Jurkat, Clone E6-1 (cell line): ENCODE data around the gene PTPN11. TPM values are rescaled to one million over a fixed set of nuclear protein-coding genes. Genes with fewer than 3 reads are reported as not detected.
"Not testable (repeated sequence)": the region's sequence is repeated elsewhere in the genome, so short reads cannot be mapped to it uniquely, and the experiment has no call there.

ENCODE experiments used
- DNase-seq: peaks from one replicate; pipeline ENCODE4 v3.0.0-alpha.2; 2011; ENCODE audit warnings: low read depth, low spot score
- H3K4me3 ChIP-seq: 2 replicates; pipeline ENCODE4 v1.5.1; 2011; ENCODE audit warnings: mild to moderate bottlenecking, low read length, control low read depth, moderate library complexity
- polyA plus RNA-seq: library from polyadenylated mRNA; unstranded; fragments of >200 nt; gene quantifications from one replicate; pipeline ENCODE4 v1.2.1, GENCODE V29; 2012; ENCODE audit warnings: missing spikeins; ENCODE audit not compliant: insufficient read length, insufficient read depth

Gene PTPN11
- 55.4 TPM for polyA plus RNA-seq

DNA sequence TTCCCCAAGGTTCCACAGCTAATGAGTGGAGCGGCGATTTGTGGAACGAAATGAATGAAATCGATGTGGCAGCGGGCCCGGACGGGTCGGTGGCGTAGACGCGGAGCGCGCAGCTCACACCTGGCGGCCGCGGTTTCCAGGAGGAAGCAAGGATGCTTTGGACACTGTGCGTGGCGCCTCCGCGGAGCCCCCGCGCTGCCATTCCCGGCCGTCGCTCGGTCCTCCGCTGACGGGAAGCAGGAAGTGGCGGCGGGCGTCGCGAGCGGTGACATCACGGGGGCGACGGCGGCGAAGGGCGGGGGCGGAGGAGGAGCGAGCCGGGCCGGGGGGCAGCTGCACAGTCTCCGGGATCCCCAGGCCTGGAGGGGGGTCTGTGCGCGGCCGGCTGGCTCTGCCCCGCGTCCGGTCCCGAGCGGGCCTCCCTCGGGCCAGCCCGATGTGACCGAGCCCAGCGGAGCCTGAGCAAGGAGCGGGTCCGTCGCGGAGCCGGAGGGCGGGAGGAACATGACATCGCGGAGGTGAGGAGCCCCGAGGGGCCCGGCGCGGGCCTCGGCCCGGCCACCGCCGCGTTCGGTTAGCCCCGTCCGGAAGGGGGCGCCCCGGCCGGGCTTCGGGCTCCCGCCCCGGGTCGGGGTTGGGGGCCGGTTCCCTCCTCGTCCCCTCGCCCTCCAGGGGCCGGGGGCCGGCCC is at the start of gene PTPN11:
Gene PTPN11 (plus strand): TSS at position 340 of the 689 bp plus-strand sequence. CDS start 165 bp downstream, at position 505.
- DNase-seq: peak; percentile 57
- H3K4me3 ChIP-seq: peak within 1 kb of the TSS; percentile 93

DNA sequence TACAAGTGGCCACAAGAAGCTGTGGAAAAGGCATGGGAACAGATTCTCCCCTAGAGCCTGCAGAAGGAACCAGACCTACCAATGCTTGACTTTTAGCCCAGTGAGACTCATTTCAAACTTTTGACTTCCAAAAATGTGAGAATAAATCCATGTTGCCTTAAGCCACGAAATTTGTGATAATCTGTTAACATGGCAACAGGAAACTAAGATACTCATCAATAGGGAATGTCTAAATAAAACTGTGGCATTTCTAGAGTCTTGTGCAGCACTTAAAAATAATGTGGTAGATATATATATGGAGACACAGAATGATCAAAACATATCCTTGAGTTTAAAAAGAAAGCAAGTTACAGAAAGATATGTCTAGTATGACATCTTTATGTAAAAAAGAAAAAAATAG is 48.5 kb upstream of the PTPN11 start:
- DNase-seq: no peak
- no peak overlapping the region for H3K4me3 ChIP-seq

DNA sequence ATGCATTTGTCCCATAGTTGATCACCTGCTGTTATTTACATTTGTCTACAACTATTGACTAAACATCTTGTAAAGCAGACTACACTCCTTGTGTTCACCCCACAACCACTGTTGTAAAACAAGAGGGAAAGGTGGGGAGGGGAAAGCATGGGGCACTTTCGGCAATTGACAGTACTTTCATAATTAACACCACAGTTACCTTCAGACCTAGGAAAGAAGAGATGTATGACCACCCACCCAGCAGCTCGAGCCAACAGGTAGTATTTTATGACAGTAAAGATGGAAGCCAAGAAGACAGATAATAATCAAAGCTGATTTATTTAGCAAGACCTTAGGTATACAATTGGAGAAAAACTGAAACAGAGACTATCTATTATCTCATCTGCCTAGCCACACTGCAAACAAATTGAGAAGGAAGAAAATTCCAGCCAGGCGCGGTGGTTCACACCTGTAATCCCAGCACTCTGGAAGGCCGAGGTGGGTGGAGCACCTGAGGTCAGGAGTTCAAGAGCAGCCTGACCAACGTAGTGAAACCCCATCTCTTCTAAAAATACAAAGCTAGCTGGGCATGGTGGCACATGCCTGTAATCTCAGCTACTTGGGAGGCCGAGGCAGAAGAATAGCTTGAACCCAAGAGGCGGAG is 47.8 kb upstream of the PTPN11 start:
- no peak overlapping the region for H3K4me3 ChIP-seq
- no peak for DNase-seq

DNA sequence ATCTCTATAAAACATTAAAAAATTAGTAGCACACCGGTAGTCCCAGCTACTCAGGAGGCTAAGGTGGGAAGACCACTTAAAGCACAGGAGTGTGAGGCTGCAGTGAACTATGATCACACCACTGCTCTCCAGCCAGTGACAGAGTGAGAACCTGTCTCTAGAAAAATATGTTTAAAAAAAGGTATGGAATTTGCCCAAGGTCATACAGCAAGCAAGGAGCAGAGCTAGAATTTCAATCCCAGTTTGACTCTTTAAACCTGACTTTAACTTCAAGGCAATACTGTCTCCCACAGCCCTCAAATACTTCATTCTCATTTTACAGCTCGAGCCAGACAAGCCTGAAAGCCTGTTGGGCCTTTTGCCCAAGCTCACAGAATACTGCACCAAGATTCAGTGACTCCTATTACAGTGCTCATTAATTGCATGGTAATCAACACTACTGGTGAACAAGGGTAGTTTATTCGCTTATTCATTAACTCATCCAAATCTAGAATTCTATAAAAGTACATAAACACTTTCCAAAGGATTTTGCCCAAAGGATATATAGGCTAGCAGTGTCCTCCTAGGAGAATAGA is 44.5 kb upstream of the PTPN11 start:
- no peak overlapping the region for H3K4me3 ChIP-seq
- no peak for DNase-seq

DNA sequence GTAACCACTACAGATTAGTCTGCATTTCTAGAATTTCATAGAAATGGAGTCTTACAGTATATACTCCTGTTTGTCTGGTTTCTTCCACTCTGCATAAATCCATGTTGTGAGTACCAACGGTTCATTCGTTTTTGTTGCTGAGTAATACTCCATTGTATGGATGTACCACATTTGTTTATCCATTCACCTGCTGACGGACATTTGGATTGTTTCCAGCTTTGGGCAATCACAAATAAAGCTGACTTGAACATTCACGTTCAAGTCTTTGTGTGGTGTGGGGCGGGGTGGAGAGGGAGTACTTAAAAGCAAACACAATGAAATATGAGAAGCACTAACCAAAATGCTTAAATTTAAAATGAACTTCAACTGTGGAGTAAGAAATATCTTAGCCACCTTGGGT is 43.6 kb upstream of the PTPN11 start:
- no peak for DNase-seq

GRCh38 chr12:112380663-112381405 is 37.9 kb upstream of the PTPN11 start:
- peak overlapping the region; percentile 70 for H3K4me3 ChIP-seq
- DNase-seq: no peak

More for the DNA sequence above, 43.6 kb upstream of the PTPN11 start:
- H3K4me3 ChIP-seq: no peak overlapping the region

GRCh38 chr12:112381406-112381882 is 37.3 kb upstream of the PTPN11 start:
- no peak for DNase-seq
- H3K4me3 ChIP-seq: peak overlapping the region; percentile 70

- peak within 1 kb of the TSS; percentile 70 for H3K4me3 ChIP-seq
- peak; percentile 65 for DNase-seq
These were observed 36.6 kb upstream of the PTPN11 start, which contains the start of gene HECTD4 for GRCh38 chr12:112381883-112382796. Gene HECTD4 (minus strand): TSS chr12:112382431. CDS start chr12:112382128, 303 bp downstream.

DNA sequence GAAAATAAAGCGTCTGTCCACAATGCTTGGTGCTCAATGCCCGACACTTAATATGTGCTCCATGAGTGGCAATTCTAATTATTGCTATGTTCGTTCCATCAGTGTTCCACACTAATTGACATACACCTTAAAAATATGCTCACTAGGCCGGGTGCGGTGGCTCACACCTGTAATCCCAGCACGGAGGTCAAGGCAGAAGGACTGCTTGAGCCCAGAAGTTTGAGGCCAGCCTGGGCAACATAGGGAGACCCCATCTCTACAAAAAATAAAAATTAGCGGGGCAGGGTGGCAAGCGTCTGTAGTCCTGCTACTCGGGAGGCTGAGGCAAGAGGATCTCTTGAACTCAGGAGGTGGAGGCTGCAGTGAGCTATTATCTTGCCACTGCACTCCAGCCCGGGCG is 35.9 kb upstream of the PTPN11 start:
- peak overlapping the region; percentile 70 for H3K4me3 ChIP-seq
- no peak for DNase-seq

DNA sequence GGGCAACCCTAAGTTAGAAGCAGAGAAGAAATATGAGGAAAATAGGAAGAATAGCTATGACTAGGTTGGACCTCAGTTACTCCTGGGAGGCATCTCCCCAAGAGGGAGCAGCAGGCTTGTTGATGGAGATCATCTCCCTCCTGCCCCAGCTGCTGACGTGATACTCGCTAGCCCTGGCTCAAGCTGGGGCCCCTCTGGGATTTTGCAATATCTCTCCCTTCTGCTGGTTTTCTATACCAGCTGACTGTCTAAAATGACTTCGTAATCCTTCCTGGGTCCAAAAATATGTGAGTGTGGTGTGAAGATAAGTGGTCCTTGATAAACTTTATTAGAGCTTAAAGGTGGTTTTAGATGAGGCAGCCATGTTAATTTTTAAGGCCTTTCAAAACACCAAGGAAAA is 32.0 kb upstream of the PTPN11 start:
- H3K4me3 ChIP-seq: no peak overlapping the region
- no peak for DNase-seq

- no peak for DNase-seq
- no peak overlapping the region for H3K4me3 ChIP-seq
These were observed 29.5 kb upstream of the PTPN11 start for GRCh38 chr12:112389228-112389627.

DNA sequence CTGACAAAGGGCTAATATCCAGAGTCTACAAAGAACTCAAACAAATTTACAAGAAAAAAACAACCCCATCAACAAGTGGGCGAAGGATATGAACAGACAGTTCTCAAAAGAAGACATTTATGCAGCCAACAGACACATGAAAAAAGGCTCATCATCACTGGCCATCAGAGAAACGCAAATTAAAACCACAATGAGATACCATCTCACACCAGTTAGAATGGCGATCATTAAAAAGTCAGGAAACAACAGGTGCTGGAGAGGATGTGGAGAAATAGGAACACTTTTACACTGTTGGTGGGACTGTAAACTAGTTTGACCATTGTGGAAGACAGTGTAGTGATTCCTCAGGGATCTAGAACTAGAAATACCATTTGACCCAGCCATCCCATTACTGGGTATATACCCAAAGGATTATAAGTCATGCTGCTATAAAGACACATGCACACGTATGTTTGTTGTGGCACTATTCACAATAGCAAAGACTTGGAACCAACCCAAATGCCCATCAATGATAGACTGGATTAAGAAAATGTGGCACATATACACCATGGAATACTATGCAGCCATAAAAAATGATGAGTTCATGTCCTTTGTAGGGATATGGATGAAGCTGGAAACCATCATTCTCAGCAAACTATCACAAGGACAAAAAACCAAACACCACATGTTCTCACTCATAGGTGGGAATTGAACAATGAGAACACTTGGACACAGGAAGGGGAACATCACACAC is 28.7 kb upstream of the PTPN11 start:
- H3K4me3 ChIP-seq, DNase-seq: not testable (repeated sequence)

- no peak for DNase-seq
- no peak overlapping the region for H3K4me3 ChIP-seq
These were observed 25.4 kb upstream of the PTPN11 start for GRCh38 chr12:112393328-112393727.

GRCh38 chr12:112401054-112401453 is 17.7 kb upstream of the PTPN11 start:
- no peak overlapping the region for H3K4me3 ChIP-seq
- no peak for DNase-seq

GRCh38 chr12:112401903-112402498 is 16.7 kb upstream of the PTPN11 start:
- DNase-seq: no peak

DNA sequence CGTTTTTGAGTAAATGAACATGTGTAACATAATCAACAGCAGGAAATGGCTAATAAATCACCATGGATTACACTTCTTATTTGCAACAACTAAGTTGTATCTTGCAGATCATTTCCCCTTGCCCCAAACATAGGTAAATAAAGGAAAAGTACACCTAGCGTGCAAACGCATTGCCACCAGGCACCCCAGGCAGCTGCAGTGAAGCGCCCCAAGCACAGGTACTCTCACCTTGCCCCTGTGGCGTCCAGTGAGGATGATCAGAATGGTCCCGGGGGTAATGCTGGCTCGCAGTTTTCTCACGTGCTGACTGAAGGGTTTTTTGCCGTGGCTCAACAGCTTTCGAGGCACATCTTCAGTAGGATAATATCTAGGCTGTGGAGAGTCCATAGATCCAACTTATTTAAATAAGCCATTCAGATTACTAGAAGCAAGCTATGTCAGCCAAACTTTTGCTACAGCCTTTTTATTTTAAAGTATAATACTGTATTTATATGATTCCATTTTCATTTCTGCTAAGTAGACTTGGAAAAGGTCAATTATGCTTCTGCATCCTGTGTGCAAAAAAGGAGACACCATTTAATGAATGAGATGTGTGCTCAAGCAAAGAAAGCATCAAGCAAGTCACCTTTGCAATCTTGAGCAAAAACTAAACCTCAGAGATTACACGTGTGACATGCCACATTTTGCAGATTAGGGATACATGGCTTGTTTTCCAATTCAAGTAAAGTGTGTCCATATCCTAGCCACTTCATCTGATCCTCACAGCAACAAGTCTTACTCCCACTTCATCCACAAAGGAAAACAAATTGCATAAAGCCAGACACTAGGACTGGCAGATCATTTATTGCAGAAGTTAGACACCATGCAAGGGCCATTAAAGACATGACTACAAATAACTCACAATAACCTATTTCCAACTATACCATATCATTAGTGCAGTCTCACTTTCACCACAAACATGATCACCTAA is 11.9 kb upstream of the PTPN11 start:
- no peak overlapping the region for H3K4me3 ChIP-seq
- DNase-seq: no peak

More at GRCh38 chr12:112401903-112402498, 16.7 kb upstream of the PTPN11 start:
- H3K4me3 ChIP-seq: no peak overlapping the region
